NCI-H2081 treated with DMSO at 0.1 percent for 48 hours (cell line): ENCODE data around the gene ENPP3.
A peak's percentile ranks its signal among the peaks of the same experiment; 100 is the strongest.

Source experiments
- DNase-seq: peaks from one replicate; lab custom pipeline; 2025; lab: John Stamatoyannopoulos, UW

ENPP3 gene

DNA sequence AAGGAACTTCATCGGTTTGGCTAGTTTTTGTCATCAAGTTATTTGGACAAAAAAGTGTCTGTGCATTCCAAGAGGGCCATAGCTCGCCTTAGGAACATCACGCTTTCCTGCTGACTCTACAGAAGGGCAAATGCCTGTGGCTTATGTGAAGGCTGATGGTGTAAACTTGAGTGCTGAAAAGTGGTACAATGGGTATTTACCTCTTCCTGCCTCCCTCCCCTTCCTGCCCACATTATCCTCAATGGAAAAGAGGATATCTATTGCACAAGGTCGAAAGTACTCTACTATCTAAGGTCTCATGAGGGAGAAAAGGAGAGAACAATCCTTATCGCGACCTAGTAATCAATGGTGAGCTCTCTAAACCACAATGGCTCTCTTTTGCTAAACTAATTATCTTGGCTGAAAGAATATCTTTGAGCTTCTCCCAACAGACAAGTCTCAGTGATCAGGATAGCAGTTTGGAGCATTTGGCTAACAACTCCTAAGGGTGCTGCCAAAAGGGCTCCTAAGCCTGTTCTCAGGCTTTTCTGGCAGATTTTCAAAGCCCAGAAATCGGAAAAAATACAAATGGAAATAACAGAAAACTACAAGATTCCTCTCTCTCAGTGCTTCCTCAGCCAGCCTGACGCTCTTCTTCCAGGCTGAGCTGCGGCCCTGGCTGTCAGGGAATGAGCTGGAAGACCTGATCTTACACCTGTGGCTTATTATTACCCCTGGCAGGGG is 128.1 kb downstream of the ENPP3 start:
- DNase-seq, result no peak

DNA sequence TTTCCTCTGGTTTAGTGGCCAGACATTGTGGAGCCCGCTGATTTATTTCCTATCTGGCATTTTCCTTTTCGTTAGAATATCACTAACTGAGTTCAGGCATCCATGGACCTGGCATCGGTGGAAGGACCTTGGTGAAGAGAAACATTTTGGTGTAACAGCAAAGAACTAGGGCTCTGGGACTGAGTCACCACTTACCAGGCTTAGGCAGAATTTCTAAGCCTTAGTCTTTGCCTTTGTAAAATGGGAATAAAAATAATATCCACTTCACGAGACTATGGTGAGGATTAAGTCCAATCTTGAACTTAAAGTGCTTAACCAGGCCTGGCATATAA is 128.7 kb downstream of the ENPP3 start:
- DNase-seq, result no peak

DNA sequence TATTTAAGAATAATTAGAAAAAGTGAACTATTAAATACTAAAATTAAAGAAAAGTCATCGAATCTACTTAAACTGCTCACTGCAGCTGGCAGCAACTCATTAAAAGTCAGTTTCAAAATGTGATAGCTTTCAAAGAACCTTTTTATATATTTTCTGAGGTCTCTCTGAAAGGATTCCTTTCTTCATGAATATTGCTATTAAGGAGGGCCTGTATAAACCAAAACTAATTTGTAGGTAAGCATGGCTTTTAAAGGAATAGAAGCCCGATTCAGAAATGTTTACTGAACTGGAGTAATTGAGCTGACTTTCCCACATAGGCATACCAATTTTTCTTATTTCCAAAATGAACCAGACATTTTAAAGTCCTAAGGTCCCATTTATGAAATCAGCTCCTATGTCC is 129.5 kb downstream of the ENPP3 start:
- no peak for DNase-seq

DNA sequence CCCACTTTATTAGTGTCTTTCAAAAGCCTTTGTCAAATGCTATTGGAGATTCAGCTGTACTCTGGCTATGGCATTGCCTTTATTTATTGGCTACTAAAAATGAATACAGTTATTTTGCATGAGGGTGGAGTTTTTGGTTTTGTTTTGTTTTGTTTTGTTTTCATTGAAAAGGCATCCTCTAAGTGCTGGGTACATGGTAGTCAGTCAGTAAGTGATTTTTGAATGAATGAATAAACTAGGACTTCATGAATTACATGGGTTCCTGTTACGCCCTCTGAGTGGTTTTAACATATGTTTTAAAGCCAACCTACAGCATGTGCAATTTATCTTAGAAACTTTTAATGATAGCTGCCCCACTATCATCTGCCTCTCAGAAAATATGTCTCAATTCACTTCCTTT is 131.9 kb downstream of the ENPP3 start:
- DNase-seq, result no peak

DNA sequence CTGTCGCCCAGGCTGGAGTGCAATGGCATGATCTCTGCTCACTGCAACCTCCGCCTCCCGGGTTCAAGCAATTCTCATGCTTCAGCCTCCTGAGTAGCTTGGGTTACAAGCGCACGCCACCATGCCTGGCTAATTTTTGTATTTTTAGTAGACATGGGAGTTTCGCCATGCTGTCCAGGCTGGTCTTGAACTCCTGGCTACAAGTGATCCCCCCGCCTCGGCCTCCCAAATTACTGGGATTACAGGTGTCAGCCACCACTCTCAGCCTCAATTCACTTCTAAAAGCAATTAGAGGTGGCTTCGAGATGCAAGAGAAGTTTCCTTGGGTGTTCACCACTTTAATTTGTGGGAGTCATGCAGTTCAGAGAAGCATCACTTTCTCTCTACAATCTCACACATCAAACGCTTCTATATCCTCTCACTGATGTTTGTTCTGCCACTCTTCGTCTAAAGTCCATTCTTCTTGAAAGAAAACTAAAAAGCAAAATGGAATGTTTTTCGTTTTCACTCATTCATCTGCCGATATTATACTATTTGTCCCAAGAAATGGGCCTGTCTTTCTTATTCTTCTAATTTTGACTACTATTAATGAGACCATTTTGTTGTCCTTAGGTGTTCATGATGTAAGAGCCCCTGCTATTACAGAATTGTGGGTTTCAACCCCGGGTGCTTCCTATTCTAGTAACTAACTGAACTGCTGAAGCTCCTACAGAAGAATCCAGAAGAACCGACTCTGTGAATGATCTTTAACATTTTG is 132.5 kb downstream of the ENPP3 start:
- no peak for DNase-seq

DNA sequence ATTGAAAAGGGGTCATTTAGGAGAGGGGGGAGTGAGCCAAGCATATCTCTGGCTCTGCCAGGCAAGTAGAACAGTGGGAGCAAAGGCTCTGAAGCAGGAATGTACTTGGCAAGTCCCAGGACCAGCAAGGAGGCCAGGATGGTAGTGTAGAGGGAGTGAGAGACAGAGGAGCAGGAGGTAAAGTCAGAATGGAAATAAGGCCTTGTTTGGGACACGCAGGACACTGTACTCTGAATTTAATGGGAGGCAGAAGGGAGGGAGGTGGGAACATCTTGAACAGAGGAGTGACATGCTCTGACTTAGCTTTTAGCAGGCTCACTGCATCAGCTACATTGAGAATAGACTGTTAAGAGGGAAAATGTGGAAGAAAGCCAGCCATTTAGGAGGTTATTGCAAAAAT is 133.7 kb downstream of the ENPP3 start:
- no peak for DNase-seq

DNA sequence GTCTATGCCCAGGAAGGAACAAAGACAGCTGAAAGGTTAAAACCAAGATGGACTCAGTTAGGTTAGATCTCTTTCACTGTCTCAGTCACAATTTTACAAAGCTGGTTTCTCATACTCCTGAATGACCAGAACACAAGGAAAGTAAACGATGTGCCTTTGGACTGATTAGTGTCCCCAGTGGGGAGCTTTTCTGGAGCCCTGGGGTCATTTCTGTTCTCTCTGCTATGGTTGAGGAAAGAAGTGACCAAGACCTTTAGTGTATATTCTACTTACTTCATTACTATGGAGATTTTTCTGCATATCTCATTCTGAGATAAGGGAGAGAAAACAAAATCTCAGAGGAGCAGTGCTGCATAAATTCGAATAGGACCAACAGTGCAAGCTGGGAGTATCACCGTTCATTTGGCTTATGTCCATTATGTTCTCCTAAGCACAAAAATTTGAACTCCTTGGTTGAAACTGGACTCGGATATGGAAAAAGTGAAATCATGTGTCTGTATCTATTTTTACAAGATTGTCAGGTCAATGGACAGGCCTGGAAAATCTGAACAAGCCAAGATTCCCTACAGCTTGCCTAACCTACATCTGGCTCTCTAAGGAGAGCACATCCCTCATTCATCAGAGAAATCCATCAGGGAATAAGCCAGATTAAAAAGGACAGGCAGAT is 136.3 kb downstream of the ENPP3 start:
- no peak for DNase-seq

DNA sequence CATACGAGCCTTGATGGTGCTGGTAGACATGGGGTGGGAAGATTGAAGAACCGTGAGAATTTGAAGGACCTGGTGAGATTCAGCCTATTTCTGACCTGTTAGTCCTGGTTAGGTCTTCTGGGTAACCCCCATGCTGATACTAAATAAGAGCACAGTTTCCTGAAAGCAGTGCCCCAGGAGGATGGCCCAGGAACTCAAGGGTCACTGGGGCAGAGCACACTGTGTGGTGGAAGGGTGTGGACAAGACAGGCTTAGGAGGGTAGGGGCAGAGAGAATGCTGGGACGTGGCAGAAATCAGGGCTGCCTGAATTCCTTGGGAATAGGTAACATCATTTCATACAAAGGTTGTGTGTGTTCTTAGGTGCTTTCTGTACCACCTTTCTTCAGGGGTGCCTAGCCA is 138.8 kb downstream of the ENPP3 start:
- DNase-seq, result no peak

DNA sequence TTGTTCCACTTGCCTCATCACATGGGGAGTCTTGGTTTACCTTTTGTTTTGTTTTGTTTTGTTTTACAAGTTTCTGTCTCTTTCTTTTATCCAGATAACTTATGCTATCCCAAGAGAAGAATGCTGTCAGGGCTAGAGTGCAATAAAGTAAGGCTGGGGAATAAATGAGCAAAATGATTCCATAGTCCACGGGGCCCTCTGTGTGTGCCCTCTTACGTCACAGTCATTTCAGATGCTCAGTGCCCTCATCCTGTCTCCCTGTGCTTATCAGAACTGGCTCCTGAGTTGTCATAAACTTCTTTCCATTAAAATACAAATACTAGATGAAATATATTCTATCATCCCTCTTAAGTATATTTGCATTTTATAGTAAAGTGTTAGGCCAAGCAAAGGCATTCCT is 139.9 kb downstream of the ENPP3 start:
- no peak for DNase-seq

DNA sequence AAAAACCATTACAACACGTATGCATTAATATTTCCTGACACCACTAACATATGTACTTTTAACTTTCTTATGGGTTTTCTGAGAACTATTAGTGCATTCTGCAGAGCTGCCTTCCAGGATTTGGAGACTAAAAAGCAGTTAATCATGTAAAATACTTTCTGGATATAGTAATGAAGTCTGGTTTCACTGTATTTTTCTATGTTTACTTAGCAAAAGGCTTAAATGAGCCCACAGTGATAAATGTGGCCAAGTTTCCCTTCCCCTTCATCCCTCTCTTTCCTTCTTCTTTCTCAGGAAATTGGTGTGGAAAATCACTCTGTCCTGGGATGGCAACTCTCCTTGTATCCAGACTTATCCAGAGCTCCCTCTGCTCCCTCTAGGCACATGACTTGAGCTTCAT is 141.1 kb downstream of the ENPP3 start:
- no peak for DNase-seq

DNA sequence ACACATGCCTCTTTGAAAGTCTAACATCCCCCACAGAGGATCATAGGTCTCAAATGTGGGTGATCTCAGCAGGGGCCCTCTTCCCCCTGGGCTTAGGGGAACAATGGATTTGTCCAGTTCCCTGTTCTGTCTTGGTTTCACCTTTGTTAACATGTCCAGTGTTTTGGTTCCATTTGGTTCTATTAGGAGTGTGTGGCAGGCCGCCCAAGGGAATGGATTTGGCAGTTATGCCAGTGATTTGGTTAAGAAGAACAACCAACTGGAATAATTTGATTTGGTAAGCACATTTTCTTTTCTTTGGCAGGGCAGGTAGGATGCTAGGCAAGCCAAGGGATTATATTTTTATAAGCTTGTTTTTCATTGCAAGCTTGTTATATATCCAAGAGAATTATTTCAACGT is 142.2 kb downstream of the ENPP3 start:
- no peak for DNase-seq

DNA sequence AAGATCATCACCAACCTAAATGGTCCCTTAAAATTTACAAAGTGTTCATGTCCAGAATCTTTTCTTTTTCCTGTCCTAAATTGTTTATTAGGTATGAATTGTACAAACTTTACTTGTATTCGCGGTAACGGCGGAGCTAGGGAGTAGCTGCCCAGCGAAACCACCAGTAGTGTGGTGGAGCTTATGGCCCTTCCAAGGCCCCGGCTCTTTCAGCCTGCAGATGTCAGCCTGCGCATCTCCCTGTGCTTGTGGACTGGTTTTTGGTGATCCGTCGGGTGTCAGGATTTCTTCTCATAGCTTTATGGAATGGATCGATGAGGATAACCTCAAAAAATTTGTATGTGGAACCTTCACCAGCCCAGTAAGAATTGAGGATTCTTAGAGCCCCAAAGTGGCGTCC is 143.5 kb downstream of the ENPP3 start:
- no peak for DNase-seq

DNA sequence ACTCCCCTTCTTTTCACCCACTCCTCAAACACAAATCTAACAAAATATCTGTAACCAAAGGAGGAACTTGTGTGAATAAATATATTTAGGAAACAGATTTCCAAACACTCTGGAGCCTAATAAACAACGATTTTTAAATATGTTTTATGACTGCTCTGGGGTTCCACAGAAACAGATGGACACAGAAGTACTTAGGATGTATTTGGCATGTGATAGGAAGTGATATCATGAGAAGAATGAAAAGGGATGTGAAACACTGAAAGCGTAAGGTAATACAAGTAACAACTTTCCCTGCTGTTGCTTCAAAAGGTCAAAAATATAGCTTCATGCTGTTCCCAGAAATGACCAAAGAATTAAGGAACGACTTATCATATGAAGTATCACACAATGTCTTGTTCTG is 144.6 kb downstream of the ENPP3 start:
- no peak for DNase-seq

DNA sequence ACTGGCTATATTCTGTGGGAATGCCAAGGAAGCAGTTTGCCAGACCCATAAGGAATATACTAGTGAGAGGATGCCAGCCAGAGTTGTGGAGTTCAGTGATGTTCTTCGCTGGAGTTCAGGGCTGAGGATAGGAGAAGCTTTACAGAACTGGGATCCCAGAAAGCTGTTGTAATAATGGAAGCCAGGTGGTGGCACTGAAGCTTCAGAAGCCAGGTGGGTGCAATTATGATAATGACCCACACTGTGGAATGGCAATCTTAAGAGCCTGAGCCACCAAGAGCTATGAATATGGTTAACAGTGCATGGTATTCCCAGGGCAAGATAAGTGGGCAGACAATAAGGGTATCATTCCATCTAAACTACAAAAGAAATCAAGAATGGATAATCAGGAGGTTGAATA is 145.7 kb downstream of the ENPP3 start:
- peak; percentile 12 for DNase-seq

DNA sequence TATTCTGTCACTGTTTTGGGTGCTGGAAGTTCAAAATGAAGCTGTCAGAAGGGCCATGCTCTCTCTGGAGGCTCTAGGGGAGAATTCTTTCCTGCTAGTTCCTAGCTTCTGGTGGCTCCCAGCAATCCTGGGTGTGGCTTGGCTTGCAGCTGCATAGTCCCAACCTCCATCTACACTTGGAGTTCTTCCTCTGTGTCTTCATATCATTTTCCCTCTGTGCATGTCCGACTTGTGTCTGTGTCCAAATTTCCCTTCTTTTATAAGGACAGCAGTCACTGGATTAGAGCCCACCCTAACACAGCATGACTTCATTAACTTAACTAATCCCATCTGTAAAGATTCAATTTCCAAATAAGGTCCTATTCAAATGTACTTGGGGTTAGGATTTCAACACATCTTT is 147.5 kb downstream of the ENPP3 start:
- no peak for DNase-seq

DNA sequence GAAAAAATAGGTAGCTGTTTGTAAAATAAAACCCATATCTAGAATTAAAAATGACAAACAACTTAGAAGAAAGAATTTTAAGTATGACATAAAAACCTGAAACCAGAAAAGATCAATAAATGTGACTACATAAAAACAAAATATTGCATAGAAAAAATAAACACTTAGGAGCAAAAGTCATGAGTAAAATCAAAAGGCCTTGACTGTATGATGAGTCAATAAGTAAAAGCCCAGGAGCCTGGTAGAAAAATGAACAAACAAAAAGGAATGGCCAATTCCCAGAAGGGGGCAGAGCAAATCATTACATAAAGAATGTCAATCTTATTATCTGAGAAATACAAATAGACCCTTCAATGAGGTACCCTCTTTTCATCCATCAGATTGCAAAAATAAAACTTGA is 150.0 kb downstream of the ENPP3 start:
- no peak for DNase-seq

DNA sequence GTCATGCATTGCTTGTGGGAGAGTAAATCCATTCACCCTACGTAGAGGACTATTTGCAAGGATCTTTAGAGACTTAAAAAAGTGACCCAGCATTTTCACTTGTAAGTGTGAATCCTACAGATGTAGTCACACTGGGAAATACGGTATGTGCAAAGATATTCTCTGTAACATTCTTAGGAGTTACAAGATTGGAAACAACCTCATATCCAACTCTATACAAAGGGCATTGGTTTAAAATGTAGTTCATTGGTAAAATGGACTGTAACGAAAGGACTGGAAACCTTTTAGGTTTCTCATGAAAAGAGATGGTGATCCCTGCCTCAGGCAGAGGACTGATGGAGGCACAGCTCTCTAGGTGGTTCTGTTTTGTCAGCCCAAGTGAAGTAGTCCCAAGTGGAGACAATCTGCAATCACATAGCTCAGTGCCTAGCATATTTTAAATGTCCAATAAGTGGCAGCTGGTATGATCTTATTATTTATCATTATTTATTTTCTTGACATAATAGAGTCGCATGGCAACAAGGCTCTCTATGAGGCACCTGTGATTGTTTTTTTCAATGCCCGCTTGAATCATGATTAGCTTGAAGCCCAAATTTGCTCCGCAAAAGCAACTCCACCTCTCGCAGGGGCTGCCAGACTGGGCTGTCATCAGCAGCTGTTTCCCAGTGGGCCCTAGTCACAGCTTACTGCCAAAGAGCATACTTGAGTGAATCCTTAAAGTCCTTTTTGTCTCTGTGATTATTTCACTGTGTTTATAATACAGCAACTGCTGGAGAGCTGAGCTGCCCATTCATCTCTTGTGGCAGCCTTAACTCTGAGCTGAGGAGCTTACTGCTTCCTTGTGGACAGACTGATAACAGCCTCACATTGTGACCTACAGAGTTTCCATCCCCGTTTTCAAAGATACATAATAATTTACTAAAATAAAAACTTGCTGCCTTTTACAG is 150.9 kb downstream of the ENPP3 start:
- no peak for DNase-seq

DNA sequence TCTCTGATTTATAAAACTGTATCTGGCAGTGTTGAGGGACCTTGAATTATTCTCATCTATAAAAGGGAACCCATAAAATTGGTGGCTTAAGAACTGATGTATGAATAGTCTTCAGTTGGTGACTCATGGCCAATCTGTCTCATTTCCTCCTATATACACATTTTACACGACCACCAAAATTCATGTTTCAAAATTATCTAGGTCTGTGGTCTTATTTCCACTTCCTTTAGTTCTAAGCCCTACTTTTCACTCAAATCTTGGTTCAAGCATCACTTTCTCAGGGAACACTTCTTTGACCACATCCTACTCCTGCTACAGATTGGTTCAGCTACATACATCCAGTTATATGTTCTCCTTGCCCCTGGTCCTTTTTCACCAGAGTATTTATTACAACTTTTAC is 152.1 kb downstream of the ENPP3 start:
- DNase-seq, result no peak

DNA sequence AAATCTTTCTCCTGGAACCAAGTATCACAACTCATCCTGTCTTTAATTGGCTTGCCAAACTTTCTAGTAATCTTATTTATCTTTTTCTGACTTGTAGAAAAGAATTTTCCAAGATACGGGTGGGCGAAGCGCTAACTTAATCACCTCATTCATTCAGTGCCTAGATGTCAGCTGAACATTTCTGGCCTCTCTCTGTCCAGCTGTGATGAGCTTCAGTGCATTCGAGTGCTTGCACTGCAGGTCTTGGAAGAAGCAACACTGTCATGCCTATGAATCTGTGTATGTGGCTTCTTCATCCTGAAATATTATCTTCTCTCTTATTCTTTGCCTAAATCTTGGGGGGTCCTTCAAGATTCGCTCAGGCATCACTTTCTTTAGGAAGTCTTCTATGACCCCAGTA is 154.4 kb downstream of the ENPP3 start:
- no peak for DNase-seq

DNA sequence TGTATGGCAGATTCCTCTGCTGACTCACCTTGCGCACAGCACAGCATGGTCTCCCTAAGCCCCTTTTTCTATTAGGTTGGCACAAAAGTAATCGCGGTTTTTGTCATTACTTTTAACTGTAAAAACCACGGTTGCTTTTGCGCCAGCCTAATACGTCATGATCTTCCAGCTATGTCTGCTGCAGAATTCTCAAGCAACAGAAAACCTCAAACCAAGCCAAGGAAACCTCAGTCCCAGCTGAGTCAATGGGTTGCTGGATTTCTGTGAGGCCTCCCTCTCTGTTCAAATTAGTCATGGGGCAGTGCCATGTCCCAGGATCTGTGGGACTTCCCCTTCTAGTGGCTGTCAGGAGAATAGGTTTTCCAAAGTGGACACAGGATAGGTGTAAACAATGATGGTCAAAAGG is 155.0 kb downstream of the ENPP3 start:
- DNase-seq, result no peak

DNA sequence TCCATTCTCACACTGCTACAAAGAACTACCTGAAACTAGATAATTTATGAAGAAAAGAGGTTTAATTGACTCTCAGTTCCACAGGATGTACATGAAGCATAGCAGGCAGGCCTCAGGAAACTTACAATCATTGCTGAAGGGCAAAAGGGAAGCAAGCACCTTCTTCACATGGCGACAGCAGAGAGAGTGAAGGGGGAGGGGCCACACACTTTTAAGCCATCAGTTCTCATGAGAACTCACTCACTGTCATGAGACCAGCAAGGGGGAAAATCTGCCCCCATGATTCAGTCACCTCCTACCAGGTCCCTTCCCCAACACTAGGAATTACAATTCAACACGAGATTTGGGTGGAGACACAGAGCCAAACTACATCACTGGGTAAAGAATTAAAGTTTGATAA is 158.3 kb downstream of the ENPP3 start:
- DNase-seq, result no peak
